ENCODE measurements around the gene RPS3A.
"Not testable (repeated sequence)": the region's sequence is repeated elsewhere in the genome, so short reads cannot be mapped to it uniquely, and the experiment has no call there.

The RPS3A gene

DNA sequence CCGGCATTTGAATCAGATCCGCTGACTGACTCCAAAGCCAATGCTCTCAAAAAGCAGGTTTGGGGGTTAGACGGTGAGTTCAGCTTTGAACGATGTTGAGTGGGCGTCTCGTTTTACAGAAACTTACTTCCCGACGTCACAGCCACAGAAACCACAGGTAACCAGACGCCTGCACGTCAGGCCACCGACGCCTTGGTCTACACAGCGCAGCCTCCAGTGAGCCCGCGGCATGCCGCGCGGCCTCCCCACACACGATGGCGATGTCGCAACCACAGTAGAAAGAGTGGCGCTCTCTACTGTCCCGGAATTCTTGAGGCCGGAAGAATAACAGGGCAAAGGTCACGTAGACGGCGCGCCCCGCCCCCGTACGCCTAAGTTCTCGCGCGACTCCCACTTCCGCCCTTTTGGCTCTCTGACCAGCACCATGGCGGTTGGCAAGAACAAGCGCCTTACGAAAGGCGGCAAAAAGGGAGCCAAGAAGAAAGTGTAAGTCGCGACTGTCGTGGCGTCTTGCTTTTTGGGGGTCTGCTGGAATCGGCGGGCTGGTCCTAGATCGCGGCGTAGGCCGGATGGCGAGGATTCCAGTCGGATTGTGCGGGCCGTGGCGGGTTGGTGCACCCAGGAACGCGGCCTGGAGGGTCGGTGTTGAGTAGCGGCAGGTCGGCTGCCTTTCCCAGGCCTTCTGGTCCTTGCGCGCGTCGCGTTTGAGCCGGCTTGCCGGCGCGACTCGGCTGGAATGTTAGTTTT is at the start of gene RPS3A:
Gene RPS3A, plus strand, starts transcription at position 400 of the 747 bp plus-strand sequence. Its CDS starts 25 bp downstream, at position 425.
- TF ChIP-seq CTCF (conservative IDR thresholded peaks at IDR 0.05), result peak; percentile 92
- H3K27ac ChIP-seq, result peak within 1 kb of the TSS; percentile 87

- TF ChIP-seq CTCF (conservative IDR thresholded peaks at IDR 0.05), result no peak
- H3K27ac ChIP-seq, result no peak overlapping the region
These were observed 46.6 kb upstream of the RPS3A start for GRCh38 chr4:151052785-151053184.

- no peak for TF ChIP-seq CTCF (conservative IDR thresholded peaks at IDR 0.05)
- H3K27ac ChIP-seq, result no peak overlapping the region
These were observed 43.9 kb upstream of the RPS3A start for GRCh38 chr4:151055539-151055938.

DNA sequence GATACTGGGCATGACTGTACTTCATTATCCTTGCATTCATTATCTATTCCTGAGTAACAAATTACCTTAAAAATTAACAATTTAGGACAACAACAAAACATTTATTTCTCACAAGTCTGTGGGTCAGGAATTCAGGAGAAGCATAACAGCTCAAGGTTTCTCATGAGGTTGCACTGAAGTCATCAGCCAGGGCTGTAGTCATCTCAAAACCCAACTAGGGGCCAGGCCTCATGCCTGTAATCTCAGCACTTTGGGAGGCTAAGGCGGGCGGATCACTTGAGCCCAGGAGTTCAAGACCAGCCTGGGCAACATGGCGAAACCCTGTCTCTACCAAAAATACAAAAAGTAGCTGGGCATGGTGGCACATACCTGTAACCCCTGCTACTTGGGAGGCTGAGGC is 36.3 kb upstream of the RPS3A start:
- H3K27ac ChIP-seq, result not testable (repeated sequence)

- TF ChIP-seq CTCF (conservative IDR thresholded peaks at IDR 0.05), result no peak
- no peak overlapping the region for H3K27ac ChIP-seq
These were observed 32.0 kb upstream of the RPS3A start for GRCh38 chr4:151067316-151067970.

GRCh38 chr4:151074416-151074916 is 25.0 kb upstream of the RPS3A start:
- no peak for TF ChIP-seq CTCF (conservative IDR thresholded peaks at IDR 0.05)
- H3K27ac ChIP-seq, result no peak overlapping the region

DNA sequence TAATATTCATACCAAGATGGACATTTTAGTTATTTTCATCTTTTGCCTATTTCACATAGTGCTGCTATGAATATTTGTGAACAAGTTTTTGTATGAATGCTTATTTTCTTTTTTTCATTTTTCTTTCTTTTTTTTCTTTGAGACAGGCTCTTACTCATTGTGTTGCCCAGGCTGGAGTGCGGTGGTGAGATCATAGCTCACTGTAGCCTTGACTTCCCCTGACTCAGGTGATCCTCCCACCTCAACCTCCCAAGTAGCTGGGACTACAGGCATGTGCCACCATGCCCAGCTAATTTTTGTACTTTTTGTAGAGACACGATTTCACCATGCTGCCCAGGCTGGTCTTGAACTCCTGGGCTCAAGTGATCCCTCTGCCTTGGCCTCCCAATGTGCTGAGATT is 21.4 kb upstream of the RPS3A start:
- not testable (repeated sequence) for H3K27ac ChIP-seq

- no peak overlapping the region for H3K27ac ChIP-seq
- TF ChIP-seq CTCF (conservative IDR thresholded peaks at IDR 0.05), result no peak
These were observed 12.0 kb upstream of the RPS3A start for GRCh38 chr4:151087467-151087866.
